ENCODE measurements around the gene SMPX.

The SMPX gene

GRCh38 chrX:21741869-21742701 is 15.8 kb downstream of the SMPX start:
- no peak for DNase-seq

- no peak for DNase-seq
Measured at GRCh38 chrX:21741364-21741763, 16.6 kb downstream of the SMPX start.

GRCh38 chrX:21740329-21741274 is 17.3 kb downstream of the SMPX start:
- no peak for DNase-seq

GRCh38 chrX:21738950-21739287 is 19.0 kb downstream of the SMPX start:
- no peak for DNase-seq

GRCh38 chrX:21738210-21738949 is 19.5 kb downstream of the SMPX start:
- no peak for DNase-seq

- DNase-seq, result no peak
Measured at GRCh38 chrX:21735768-21736127, 22.2 kb downstream of the SMPX start.

GRCh38 chrX:21735038-21735767 is 22.7 kb downstream of the SMPX start:
- no peak for DNase-seq

- DNase-seq, result no peak
Measured at GRCh38 chrX:21734175-21734574, 23.7 kb downstream of the SMPX start.

- DNase-seq, result no peak
Measured at GRCh38 chrX:21733705-21734104, 24.2 kb downstream of the SMPX start.

GRCh38 chrX:21730026-21730425 is 27.9 kb downstream of the SMPX start:
- no peak for DNase-seq

GRCh38 chrX:21728276-21728968 is 29.5 kb downstream of the SMPX start:
- DNase-seq, result no peak

GRCh38 chrX:21725916-21726315 is 32.0 kb downstream of the SMPX start:
- DNase-seq, result peak; percentile 4

- peak; percentile 14 for DNase-seq
Measured at GRCh38 chrX:21725496-21725895, 32.4 kb downstream of the SMPX start.

GRCh38 chrX:21723814-21724213 is 34.1 kb downstream of the SMPX start:
- DNase-seq, result no peak

GRCh38 chrX:21723084-21723483 is 34.8 kb downstream of the SMPX start:
- DNase-seq, result no peak

GRCh38 chrX:21721195-21721594 is 36.7 kb downstream of the SMPX start:
- no peak for DNase-seq

GRCh38 chrX:21718575-21718974 is 39.3 kb downstream of the SMPX start:
- no peak for DNase-seq

GRCh38 chrX:21717802-21718201 is 40.1 kb downstream of the SMPX start:
- no peak for DNase-seq

- DNase-seq, result no peak
Measured at GRCh38 chrX:21715825-21716224, 42.1 kb downstream of the SMPX start.

GRCh38 chrX:21715337-21715736 is 42.6 kb downstream of the SMPX start:
- DNase-seq, result no peak

- no peak for DNase-seq
Measured at GRCh38 chrX:21711848-21712197, 46.1 kb downstream of the SMPX start.

Measured in inflammatory macrophage treated with lipopolysaccharide for 4 hours (primary cell).